K562 (cell line): ENCODE data around the gene S100A1. TPM values are rescaled to one million over a fixed set of nuclear protein-coding genes. Genes with fewer than 3 reads are reported as not detected.

Experiments used
- ATAC-seq: fragments of 200-7000 bp; cut with Tn5 transposase; 3 replicates; pipeline ENCODE4 v1.9.1; 2020; ENCODE audit warnings: moderate library complexity
- BruUV-seq: library from RNA; stranded (reverse); fragments of 400-500 nt; replicated peaks from 2 replicates; lab custom pipeline; 2021; lab: Mats Ljungman, UMichigan
- CTCF ChIA-PET: fragments of 300-600 bp; formaldehyde crosslinking; extraction: SDS; loops from one replicate; lab custom pipeline; 2021; ENCODE audit warnings: low intra/inter-chr PET ratio; lab: Yijun Ruan, JAX
- POLR2A ChIA-PET: fragments of 300-600, 350-650 bp; sonication (Branson Sonifier 250); formaldehyde crosslinking; extraction: SDS; loops from one replicate; lab custom pipeline; 2021; ENCODE audit warnings: antibody characterized with exemption, inconsistent platforms; lab: Yijun Ruan, JAX
- DNase-seq, 4 experiments: peaks; one replicate each; pipeline versions ENCODE4 v3.0.0 to v3.0.0-alpha.2; 2011 to 2018; ENCODE audit warnings: low spot score in 3 of 4, mixed read lengths in 3 of 4; ENCODE audit errors: extremely low read depth in 1 of 4
- FAIRE-seq: peaks from 2 replicates; lab custom pipeline; 2011; peaks lifted over from hg19 to GRCh38; lab: Jason Lieb, UNC
- H2AFZ ChIP-seq: 2 replicates; pipeline ENCODE4 v1.6.0; 2011; ENCODE audit warnings: low read depth, low read length, control low read depth, inconsistent platforms
- H3K27ac ChIP-seq: fragments of 200-600 bp; 3 replicates; pipeline ENCODE4 v1.8.0; 2011; ENCODE audit warnings: low read depth, mild to moderate bottlenecking, control low read depth, inconsistent platforms, low read length, moderate library complexity, mixed read lengths; ENCODE audit errors: extremely low read depth
- H3K27me3 ChIP-seq, 2 experiments: fragments of 300-600 bp in 1 of 2; 2 replicates in 1 of 2; 3 replicates in 1 of 2; pipeline versions ENCODE4 v1.6.0 to v1.8.0; 2011; ENCODE audit warnings: inconsistent platforms in 2 of 2, low read length in 2 of 2, mild to moderate bottlenecking in 1 of 2, mixed read lengths in 1 of 2, moderate library complexity in 1 of 2; ENCODE audit not compliant: control insufficient read depth in 2 of 2, insufficient read depth in 2 of 2
- H3K36me3 ChIP-seq: fragments of 300-600 bp; 3 replicates; pipeline ENCODE4 v1.8.0; 2011; ENCODE audit warnings: mild to moderate bottlenecking, low read length, inconsistent platforms; ENCODE audit not compliant: control insufficient read depth, insufficient read depth
- H3K4me1 ChIP-seq, 2 experiments: fragments of 200-600 bp in 1 of 2; replicated peaks in 1 of 2; 2 replicates in 1 of 2; 3 replicates in 1 of 2; pipeline versions ENCODE4 v1.5.1 to v1.8.0; 2011; ENCODE audit warnings: inconsistent platforms in 2 of 2, low read length in 2 of 2, mild to moderate bottlenecking in 1 of 2, mixed read lengths in 1 of 2, moderate library complexity in 1 of 2; ENCODE audit not compliant: control insufficient read depth in 2 of 2, insufficient read depth in 2 of 2
- H3K4me2 ChIP-seq: 2 replicates; pipeline ENCODE4 v1.6.1; 2011; ENCODE audit warnings: low read length, control low read depth, inconsistent platforms, mixed read lengths; ENCODE audit not compliant: insufficient read depth
- H3K4me3 ChIP-seq: fragments of 200-600 bp; sonication (generic), shearing (Covaris generic); 2 replicates; pipeline ENCODE4 v1.5.1; 2016; ENCODE audit warnings: control low read depth, inconsistent platforms
- H3K79me2 ChIP-seq: fragments of 200-600 bp; 3 replicates; pipeline ENCODE4 v1.8.0; 2011; ENCODE audit warnings: low read length, inconsistent platforms; ENCODE audit not compliant: control insufficient read depth, insufficient read depth
- H3K9ac ChIP-seq, 2 experiments: 2 replicates each; pipeline versions ENCODE4 v1.6.0 to v1.6.1; 2011; ENCODE audit warnings: low read depth in 2 of 2, low read length in 2 of 2, control low read depth in 1 of 2, inconsistent platforms in 1 of 2, mild to moderate bottlenecking in 1 of 2, mixed read lengths in 1 of 2; ENCODE audit not compliant: insufficient read depth in 1 of 2
- H3K9me1 ChIP-seq: one replicate; pipeline ENCODE4 v1.6.0; 2011; ENCODE audit warnings: inconsistent platforms, mild to moderate bottlenecking, low read length, moderate library complexity; ENCODE audit not compliant: control insufficient read depth, insufficient read depth
- H3K9me3 ChIP-seq: replicated peaks from 2 replicates; pipeline ENCODE4 v1.5.1; 2011; ENCODE audit warnings: low read depth, low read length, inconsistent platforms; ENCODE audit not compliant: control insufficient read depth, insufficient read depth
- H4K20me1 ChIP-seq: replicated peaks from 2 replicates; pipeline ENCODE4 v1.6.1; 2011; ENCODE audit warnings: low read length, inconsistent platforms, mixed read lengths; ENCODE audit not compliant: control insufficient read depth, insufficient read depth
- CEBPB ChIP-seq: fragments of 450-650 bp; IDR thresholded peaks from 2 replicates; pipeline ENCODE4 v1.6.1; 2016; ENCODE audit warnings: missing genetic modification characterization, missing compliant biosample characterization
- NFRKB ChIP-seq: fragments of 450-650 bp; IDR thresholded peaks from 2 replicates; pipeline ENCODE4 v1.6.1; 2016; ENCODE audit warnings: low read depth
- SUPT5H ChIP-seq: fragments of 450-650 bp; IDR thresholded peaks from 2 replicates; pipeline ENCODE4 v1.6.1; 2016
- TAF1 ChIP-seq: IDR thresholded peaks from 2 replicates; pipeline ENCODE4 v1.6.1; 2011; ENCODE audit warnings: mild to moderate bottlenecking, low read length, moderate library complexity; ENCODE audit not compliant: insufficient read depth, control insufficient read depth, severe bottlenecking; ENCODE audit errors: extremely low read depth
- THRAP3 ChIP-seq: fragments of 450-650 bp; IDR thresholded peaks from 2 replicates; pipeline ENCODE4 v1.6.1; 2016; ENCODE audit warnings: mild to moderate bottlenecking, inconsistent platforms, borderline replicate concordance
- WGBS: fragments of 100-300 bp; shearing (Covaris generic); methylation state at CpG from one replicate; pipeline ENCODE4 v1.1.6; 2016; ENCODE audit warnings: low coverage, mixed read lengths; ENCODE audit not compliant: insufficient coverage; ENCODE audit errors: missing lambda C conversion rate; 5-methylcytosine and 5-hydroxymethylcytosine counted together
- in situ Hi-C: fragments of 300-500 bp; cut with MboI; formaldehyde crosslinking; loops from 4 replicates; pipeline ENCODE4 v1.15.0; 2018; ENCODE audit warnings: inconsistent platforms, mixed read lengths
- intact Hi-C: fragments of 100-400 bp; cut with micrococcal nuclease; formaldehyde crosslinking; loops from 2 replicates; pipeline ENCODE4 v1.14.2; 2022
- polyA plus RNA-seq, 8 experiments: library from polyadenylated mRNA; depleted of rRNA in 4 of 8; stranded (reverse) in 5 of 8; unstranded in 3 of 8; fragments of >200 nt; fragmentation: Nextera tagmentation in 2 of 8; fragmentation: Illumina TruSeq in 1 of 8; extraction: Ambion mirVana in 2 of 8; extraction: Trizol in 1 of 8; gene quantifications; 2 replicates each; pipeline versions ENCODE4 v1.2.1 to v1.2.3, GENCODE V29; 2011 to 2014; ENCODE audit warnings: inconsistent platforms in 1 of 8, missing spikeins in 1 of 8
- total RNA-seq, 7 experiments: library from RNA; depleted of rRNA in 6 of 7; stranded (reverse); fragments of >200 nt in 6 of 7; fragmentation: Illumina TruSeq in 2 of 7; extraction: Trizol in 2 of 7; gene quantifications; 2 replicates each; pipeline versions ENCODE4 v1.2.1 to v1.2.3, GENCODE V29; 2011 to 2021; ENCODE audit warnings: low replicate concordance in 1 of 7
- TF ChIP-seq, protein P1 (sequence below), 2 experiments: fragments of 450-650 bp; IDR thresholded peaks; 2 replicates each; pipeline ENCODE4 v1.6.1; 2016
- TF ChIP-seq, protein P2 (sequence below), 2 experiments: fragments of 450-650 bp in 1 of 2; sonication (generic) in 1 of 2; formaldehyde crosslinking; conservative IDR thresholded peaks; 2 replicates each; pipeline versions ENCODE4 v1.4.0 to v1.8.1; 2020 to 2022; ENCODE audit warnings: mild to moderate bottlenecking in 1 of 2, missing genetic modification reagents in 1 of 2

Gene S100A1
- total and polyA plus RNA-seq, 9 of the 15 experiments (the other 6 are each of a cell fraction or from before 2014, with no cell fraction given), result 0.44 to 30.1 (median 12.7) TPM

DNA sequence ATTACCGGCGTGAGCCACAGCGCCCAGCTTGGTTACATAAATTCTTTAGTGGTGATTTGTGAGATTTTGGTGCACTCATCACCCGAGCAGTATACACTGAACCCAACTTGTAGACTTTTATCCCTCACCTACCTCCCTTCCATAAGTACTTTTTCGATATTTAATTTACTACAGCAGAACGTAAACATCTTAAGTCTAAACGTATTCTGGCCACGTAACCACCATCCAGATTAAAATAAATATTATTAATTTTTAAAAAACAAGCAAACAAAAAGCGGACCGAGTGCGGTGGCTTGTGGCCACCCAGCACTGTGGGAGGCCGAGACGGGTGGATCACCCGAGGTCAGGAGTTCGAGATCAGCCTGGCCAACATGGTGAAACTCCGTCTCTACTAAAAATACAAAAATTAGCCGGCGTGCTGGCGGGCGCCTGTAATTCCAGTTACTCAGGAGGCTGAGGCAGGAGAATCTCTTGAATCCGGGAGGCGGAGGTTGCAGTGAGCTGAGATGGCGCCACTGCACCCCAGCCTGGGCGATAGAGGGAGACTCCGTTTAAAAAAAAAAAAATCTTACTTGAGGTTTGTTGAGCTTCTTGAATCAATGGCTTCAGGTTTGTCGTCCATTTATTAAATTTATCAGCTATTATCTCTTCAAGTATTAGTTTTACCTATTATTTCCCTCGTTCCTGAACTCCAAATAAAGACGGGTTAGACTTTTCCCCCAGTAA is 43.6 kb downstream of the S100A1 start (continued):
- TF ChIP-seq TAF1 (peak; percentile 0), SUPT5H (peak; percentile 35; the same call in 1 of the 2 replicates), CEBPB (tag) (peak; percentile 34; the same call in 1 of the 2 replicates), NFRKB (peak; percentile 50; the same call in 1 of the 2 replicates)
- TF ChIP-seq, protein P1, sequence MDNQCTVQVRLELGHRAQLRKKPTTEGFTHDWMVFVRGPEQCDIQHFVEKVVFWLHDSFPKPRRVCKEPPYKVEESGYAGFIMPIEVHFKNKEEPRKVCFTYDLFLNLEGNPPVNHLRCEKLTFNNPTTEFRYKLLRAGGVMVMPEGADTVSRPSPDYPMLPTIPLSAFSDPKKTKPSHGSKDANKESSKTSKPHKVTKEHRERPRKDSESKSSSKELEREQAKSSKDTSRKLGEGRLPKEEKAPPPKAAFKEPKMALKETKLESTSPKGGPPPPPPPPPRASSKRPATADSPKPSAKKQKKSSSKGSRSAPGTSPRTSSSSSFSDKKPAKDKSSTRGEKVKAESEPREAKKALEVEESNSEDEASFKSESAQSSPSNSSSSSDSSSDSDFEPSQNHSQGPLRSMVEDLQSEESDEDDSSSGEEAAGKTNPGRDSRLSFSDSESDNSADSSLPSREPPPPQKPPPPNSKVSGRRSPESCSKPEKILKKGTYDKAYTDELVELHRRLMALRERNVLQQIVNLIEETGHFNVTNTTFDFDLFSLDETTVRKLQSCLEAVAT (IDR thresholded peaks at IDR 0.05), result 0 out of 4 replicates have a peak, but pooled peaks of 1 of the 2 experiments have one; percentile 8

DNA sequence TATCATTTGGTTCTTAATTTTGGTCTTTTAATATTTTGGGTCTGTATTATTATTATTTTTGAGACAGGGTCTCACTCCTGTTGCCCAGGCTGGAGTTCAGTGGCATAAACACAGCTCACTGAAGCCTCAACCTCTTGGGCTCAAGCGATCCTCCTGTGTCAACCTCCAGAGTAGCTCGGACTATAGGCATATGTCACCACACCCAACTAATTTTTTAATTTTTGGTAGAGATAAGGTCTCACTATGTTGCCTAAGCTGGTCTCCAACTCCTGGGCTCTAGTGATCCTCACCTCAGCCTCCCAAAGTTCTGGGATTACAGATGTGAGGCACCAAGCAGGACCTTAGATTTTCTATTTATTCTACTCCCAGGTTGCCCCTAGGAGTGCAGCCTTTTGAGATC is 45.3 kb downstream of the S100A1 start:
- POLR2A ChIA-PET, result interaction anchor here (0.7 to 2.3 kb wide), 2 partner anchors 16 to 317 kb away, joined by 5 to 10 read pairs; partner anchors contain the start of genes RPS27 and SNAPIN
- Histone ChIP-seq H4K20me1 (no peaks in the 10 kb centered on the region; the same call in 1 of the 2 replicates), H3K27me3 (peaks cover 5 to 8% of the 10 kb centered on the region in 2 experiments; a peak in 4 of 5 replicates), H3K4me2 (no peak overlapping the region), H3K36me3 (peaks cover 19% of the 10 kb centered on the region), H3K9me1 (no peaks in the 10 kb centered on the region), H3K27ac (no peak overlapping the region), H3K4me3 (no peak overlapping the region), H3K9me3 (no peaks in the 10 kb centered on the region), H2AFZ (no peak overlapping the region), H3K4me1 (peaks cover 0 to 9% of the 10 kb centered on the region in 2 experiments; a peak in 3 of 5 replicates), H3K79me2 (peaks cover 23% of the 10 kb centered on the region), H3K9ac (no peak overlapping the region)
- TF ChIP-seq, protein P2, sequence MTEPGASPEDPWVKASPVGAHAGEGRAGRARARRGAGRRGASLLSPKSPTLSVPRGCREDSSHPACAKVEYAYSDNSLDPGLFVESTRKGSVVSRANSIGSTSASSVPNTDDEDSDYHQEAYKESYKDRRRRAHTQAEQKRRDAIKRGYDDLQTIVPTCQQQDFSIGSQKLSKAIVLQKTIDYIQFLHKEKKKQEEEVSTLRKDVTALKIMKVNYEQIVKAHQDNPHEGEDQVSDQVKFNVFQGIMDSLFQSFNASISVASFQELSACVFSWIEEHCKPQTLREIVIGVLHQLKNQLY (CRISPR knock-in tag; conservative IDR thresholded peaks at IDR 0.05), result no peak
- no peak for TF ChIP-seq THRAP3
- in situ Hi-C loops (loop anchor here (5.0 kb wide), 1 partner anchor 104 kb away; the partner anchor contains the start of gene SLC27A3), intact Hi-C loops (loop anchor here (5.0 kb wide), 2 partner anchors 161 to 314 kb away; partner anchors contain the start of gene RAB13)
- 91% methylated on average over 2 of the region's 2 CpGs for WGBS
- FAIRE-seq (no peak), DNase-seq (no peak), ATAC-seq (no peak)
- no TSS peak for BruUV-seq
- CTCF ChIA-PET, result interaction anchor here (0.9 kb wide), 1 partner anchor 76 kb away, joined by 3 read pairs; no protein-coding TSS in a partner anchor
